Karpas-422 (cell line): ENCODE results near the gene SFSWAP. TPM values are rescaled to one million over a fixed set of nuclear protein-coding genes. Genes with fewer than 3 reads are reported as not detected.

Experiments used
- DNase-seq: peaks from one replicate; pipeline ENCODE4 v3.0.0-alpha.2; 2015
- H2AFZ ChIP-seq: fragments of 200-600 bp; sonication (generic); 2 replicates; pipeline ENCODE4 v1.6.1; 2014; ENCODE audit warnings: antibody characterized with exemption, low read length, mixed read lengths
- H3K27ac ChIP-seq: fragments of 200-600 bp; sonication (generic); 2 replicates; pipeline ENCODE4 v1.5.1; 2014; ENCODE audit warnings: mild to moderate bottlenecking, low read length, moderate library complexity
- H3K27me3 ChIP-seq: fragments of 200-600 bp; sonication (generic); 2 replicates; pipeline ENCODE4 v1.6.1; 2014; ENCODE audit warnings: low read length, mixed read lengths
- H3K36me3 ChIP-seq: fragments of 200-600 bp; sonication (generic); 2 replicates; pipeline ENCODE4 v1.6.1; 2014; ENCODE audit warnings: low read length, mixed read lengths; ENCODE audit not compliant: insufficient read depth
- H3K4me1 ChIP-seq: fragments of 200-600 bp; sonication (generic); 2 replicates; pipeline ENCODE4 v1.6.1; 2014; ENCODE audit warnings: mild to moderate bottlenecking, low read length, mixed read lengths
- H3K4me2 ChIP-seq: fragments of 200-600 bp; sonication (generic); 2 replicates; pipeline ENCODE4 v1.6.1; 2014; ENCODE audit warnings: low read length, low read depth, mild to moderate bottlenecking; ENCODE audit not compliant: poor library complexity, severe bottlenecking
- H3K4me3 ChIP-seq: fragments of 200-600 bp; sonication (generic); 2 replicates; pipeline ENCODE4 v1.5.1; 2014; ENCODE audit warnings: mild to moderate bottlenecking, antibody characterized with exemption, low read length, mixed read lengths
- H3K79me2 ChIP-seq: fragments of 200-600 bp; sonication (generic); 2 replicates; pipeline ENCODE4 v1.6.1; 2014; ENCODE audit warnings: mild to moderate bottlenecking, low read length, mixed read lengths
- H3K9ac ChIP-seq: fragments of 200-600 bp; sonication (generic); 2 replicates; pipeline ENCODE4 v1.6.0; 2014; ENCODE audit warnings: low read length
- H3K9me2 ChIP-seq: fragments of 200-600 bp; sonication (generic), shearing (Covaris generic); replicated peaks from 2 replicates; pipeline ENCODE4 v1.6.0; 2014; ENCODE audit warnings: mild to moderate bottlenecking, low read length, moderate library complexity; ENCODE audit not compliant: insufficient read depth
- H3K9me3 ChIP-seq: fragments of 300-700, 200-600 bp; sonication (generic); 2 replicates; pipeline ENCODE4 v1.6.1; 2014; ENCODE audit warnings: low read length, mixed read lengths
- H4K20me1 ChIP-seq: fragments of 200-600 bp; sonication (generic); 2 replicates; pipeline ENCODE4 v1.6.1; 2014; ENCODE audit warnings: mild to moderate bottlenecking, antibody characterized with exemption, low read length, low read depth; ENCODE audit not compliant: insufficient read depth
- total RNA-seq: library from RNA; depleted of rRNA; stranded (reverse); fragments of >200 nt; shearing (Covaris generic); gene quantifications from 2 replicates; pipeline ENCODE4 v1.2.3, GENCODE V29; 2014; ENCODE audit warnings: low replicate concordance

Gene SFSWAP
- total RNA-seq, 1 experiment from 2014 or later, result 30.0 TPM

DNA sequence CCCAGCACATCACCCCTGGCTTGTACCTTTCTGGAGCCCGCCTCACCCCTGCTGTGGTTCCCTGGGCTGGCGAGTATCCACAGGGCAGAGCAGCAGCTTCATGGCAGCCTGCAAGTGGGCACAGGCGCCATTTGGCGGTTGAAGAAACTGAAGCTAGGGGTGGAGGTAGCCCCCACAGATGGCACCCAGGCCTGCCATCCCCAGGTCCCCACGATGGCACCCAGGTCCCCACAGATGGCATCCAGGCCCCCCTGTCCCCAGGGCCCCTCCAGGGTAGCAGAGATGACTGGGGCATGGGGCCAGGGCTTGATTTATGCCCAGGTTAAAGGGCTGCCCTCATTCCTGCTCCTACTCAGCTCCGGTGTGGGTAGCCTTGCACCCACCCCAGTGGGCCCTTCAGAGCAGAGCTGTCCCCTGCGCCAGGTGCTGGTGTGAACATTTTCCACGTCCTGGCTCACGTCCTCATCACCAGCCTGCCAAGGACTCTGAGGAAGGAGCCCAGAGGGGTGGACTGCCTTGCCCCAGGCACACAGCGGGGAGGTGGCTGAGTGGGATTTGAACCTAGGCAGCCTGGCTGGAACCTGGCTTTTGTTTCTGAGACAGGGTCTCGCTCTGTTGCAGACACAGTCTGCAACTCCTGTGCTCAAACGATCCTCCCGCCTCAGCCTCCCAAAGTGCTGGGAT, 126.0 kb downstream of the SFSWAP start:
- H3K9ac ChIP-seq, result no peak overlapping the region
- no peaks in the 10 kb centered on the region for H3K79me2 ChIP-seq
- no peaks in the 10 kb centered on the region for H3K9me2 ChIP-seq
- H3K4me2 ChIP-seq, result no peak overlapping the region
- no peak for DNase-seq
- no peak overlapping the region for H3K27ac ChIP-seq
- H3K36me3 ChIP-seq, result no peaks in the 10 kb centered on the region
- no peaks in the 10 kb centered on the region for H3K27me3 ChIP-seq
- no peaks in the 10 kb centered on the region for H3K9me3 ChIP-seq
- H2AFZ ChIP-seq, result no peak overlapping the region
- no peaks in the 10 kb centered on the region for H3K4me1 ChIP-seq
- H4K20me1 ChIP-seq, result no peaks in the 10 kb centered on the region
- no peak overlapping the region for H3K4me3 ChIP-seq

DNA sequence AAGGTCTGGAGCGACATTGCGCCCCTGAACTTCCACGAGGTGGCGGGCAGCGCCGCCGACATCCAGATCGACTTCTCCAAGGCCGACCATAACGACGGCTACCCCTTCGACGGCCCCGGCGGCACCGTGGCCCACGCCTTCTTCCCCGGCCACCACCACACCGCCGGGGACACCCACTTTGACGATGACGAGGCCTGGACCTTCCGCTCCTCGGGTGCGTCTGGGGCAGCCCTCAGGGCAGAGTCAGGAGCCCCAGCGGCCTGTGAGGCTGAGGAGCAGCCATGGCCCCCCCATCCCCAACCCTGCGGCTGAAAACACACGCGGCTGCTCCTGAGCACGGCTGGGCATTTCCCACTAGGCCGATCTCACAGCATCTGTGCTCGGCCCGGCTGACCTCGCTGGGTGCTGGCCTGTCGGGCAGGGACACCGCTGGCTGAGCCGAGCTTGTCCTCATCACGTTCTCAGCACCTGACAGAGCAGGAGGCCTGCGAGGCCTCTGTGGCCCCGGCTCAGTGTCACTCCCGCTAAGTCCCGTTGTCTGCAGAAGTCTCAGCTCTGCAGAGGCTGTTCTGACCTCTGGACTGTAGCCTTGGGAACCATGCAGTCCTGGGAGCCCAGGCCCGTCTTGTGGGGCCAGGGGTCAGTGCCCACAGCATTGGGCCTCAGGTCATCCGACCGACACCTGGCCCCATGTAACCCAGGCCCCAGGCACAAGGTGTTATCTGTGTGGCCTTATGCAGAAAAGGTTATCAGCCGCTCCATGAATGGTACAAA, 129.9 kb downstream of the SFSWAP start:
- H2AFZ ChIP-seq, result no peak overlapping the region
- H3K9me3 ChIP-seq, result no peaks in the 10 kb centered on the region
- no peaks in the 10 kb centered on the region for H3K4me1 ChIP-seq
- H3K27me3 ChIP-seq, result no peaks in the 10 kb centered on the region
- H4K20me1 ChIP-seq, result no peaks in the 10 kb centered on the region
- no peaks in the 10 kb centered on the region for H3K79me2 ChIP-seq
- H3K36me3 ChIP-seq, result no peaks in the 10 kb centered on the region
- H3K27ac ChIP-seq, result no peak overlapping the region
- no peak overlapping the region for H3K4me3 ChIP-seq
- no peaks in the 10 kb centered on the region for H3K9me2 ChIP-seq
- no peak for DNase-seq
- no peak overlapping the region for H3K4me2 ChIP-seq
- no peak overlapping the region for H3K9ac ChIP-seq

DNA sequence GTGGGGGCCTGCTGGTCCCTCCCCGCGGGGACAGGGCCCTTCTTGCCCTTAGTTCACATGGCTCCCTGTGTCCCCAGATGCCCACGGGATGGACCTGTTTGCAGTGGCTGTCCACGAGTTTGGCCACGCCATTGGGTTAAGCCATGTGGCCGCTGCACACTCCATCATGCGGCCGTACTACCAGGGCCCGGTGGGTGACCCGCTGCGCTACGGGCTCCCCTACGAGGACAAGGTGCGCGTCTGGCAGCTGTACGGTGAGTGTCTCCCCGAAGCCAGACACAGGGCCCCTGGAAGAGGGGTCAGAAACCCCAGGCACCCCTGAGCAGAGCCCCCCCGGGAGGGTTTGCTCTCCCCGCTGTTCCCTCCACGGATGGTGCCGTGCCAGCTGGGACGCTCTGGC, 130.7 kb downstream of the SFSWAP start:
- H3K4me1 ChIP-seq, result no peaks in the 10 kb centered on the region
- no peak overlapping the region for H3K9ac ChIP-seq
- H3K79me2 ChIP-seq, result no peaks in the 10 kb centered on the region

DNA sequence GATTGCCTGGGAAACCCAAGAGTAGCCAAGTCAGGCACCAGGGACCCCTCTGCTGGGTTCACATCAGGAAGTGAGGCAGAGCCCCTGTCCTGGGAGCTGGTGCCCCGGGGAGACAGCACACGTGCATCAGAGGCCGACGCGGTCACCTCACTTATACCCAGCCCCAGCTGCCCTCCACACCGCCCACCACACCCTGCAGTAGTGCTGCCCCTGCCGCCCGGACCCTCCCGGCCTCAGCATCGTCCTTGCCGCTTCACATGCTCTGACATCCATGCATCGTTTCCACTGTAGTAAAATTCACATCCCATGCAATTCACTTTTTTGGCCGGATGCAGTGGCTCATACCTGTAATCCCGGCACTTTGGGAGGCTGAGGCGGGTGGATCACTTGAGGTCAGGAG, 131.3 kb downstream of the SFSWAP start:
- Histone ChIP-seq H4K20me1 (no peaks in the 10 kb centered on the region), H3K36me3 (no peaks in the 10 kb centered on the region), H3K4me3 (no peak overlapping the region), H3K4me1 (no peaks in the 10 kb centered on the region), H3K79me2 (no peaks in the 10 kb centered on the region), H3K27me3 (no peaks in the 10 kb centered on the region), H3K27ac (no peak overlapping the region), H3K9me3 (no peaks in the 10 kb centered on the region), H3K9ac (no peak overlapping the region), H3K4me2 (no peak overlapping the region), H3K9me2 (no peaks in the 10 kb centered on the region), H2AFZ (no peak overlapping the region)
- no peak for DNase-seq

More for the DNA sequence above, 130.7 kb downstream of the SFSWAP start:
- no peaks in the 10 kb centered on the region for H4K20me1 ChIP-seq
- H3K4me3 ChIP-seq, result no peak overlapping the region
- no peaks in the 10 kb centered on the region for H3K9me2 ChIP-seq
- no peaks in the 10 kb centered on the region for H3K27me3 ChIP-seq
- no peaks in the 10 kb centered on the region for H3K9me3 ChIP-seq
- H3K4me2 ChIP-seq, result no peak overlapping the region
- DNase-seq, result no peak
- H3K27ac ChIP-seq, result no peak overlapping the region
- H2AFZ ChIP-seq, result no peak overlapping the region
- H3K36me3 ChIP-seq, result no peaks in the 10 kb centered on the region

DNA sequence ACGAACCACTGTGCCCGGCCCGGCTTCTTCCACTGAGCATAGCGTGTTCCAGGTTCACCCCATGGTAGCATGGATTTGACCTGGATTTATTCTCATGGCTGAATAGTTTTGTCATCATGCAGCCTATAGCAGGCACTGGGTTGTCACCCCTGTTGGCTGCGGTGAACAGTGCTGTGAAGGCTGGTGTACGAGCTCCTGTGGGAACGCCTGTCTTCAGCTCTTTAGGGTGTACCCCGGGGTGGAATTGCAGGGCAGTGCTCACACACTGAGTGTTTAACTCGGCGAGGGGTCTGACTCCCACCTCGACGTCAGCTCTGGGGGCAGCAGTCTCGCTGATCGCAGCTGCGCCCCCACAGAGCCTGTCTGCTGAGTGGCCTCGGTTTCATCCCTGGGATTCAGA, 132.6 kb downstream of the SFSWAP start:
- H3K9me2 ChIP-seq, result no peaks in the 10 kb centered on the region
- H2AFZ ChIP-seq, result no peak overlapping the region
- H3K27ac ChIP-seq, result no peak overlapping the region
- no peak overlapping the region for H3K9ac ChIP-seq
- no peak overlapping the region for H3K4me3 ChIP-seq
- H4K20me1 ChIP-seq, result no peaks in the 10 kb centered on the region
- H3K4me1 ChIP-seq, result no peaks in the 10 kb centered on the region
- no peak for DNase-seq
- no peaks in the 10 kb centered on the region for H3K9me3 ChIP-seq
- H3K79me2 ChIP-seq, result no peaks in the 10 kb centered on the region
- no peak overlapping the region for H3K4me2 ChIP-seq
- no peaks in the 10 kb centered on the region for H3K27me3 ChIP-seq
- no peaks in the 10 kb centered on the region for H3K36me3 ChIP-seq

DNA sequence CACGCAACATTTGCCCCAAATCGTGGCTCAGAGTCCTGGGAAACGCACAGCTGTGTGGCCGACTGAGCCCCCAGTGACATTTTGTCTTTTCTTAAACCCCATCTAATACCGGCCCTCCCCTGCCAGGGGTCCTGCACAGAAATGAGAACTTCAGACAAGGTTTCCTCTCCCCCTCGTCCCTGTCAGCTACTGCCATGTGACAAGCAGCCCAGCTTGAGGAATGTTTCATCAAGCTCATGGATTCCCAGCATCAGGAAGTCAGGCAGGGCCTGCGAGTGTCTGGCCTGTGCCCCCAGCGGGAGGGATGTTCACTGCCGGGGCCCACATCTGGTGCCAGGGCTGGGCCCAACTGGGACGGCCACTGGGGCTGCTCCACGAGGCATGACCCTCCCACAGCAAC, 133.2 kb downstream of the SFSWAP start:
- no peaks in the 10 kb centered on the region for H3K4me1 ChIP-seq
- H3K9me3 ChIP-seq, result no peaks in the 10 kb centered on the region
- no peaks in the 10 kb centered on the region for H3K9me2 ChIP-seq
- no peaks in the 10 kb centered on the region for H3K36me3 ChIP-seq
- H3K4me3 ChIP-seq, result no peak overlapping the region
- no peak overlapping the region for H3K27ac ChIP-seq
- H3K9ac ChIP-seq, result no peak overlapping the region
- no peak overlapping the region for H3K4me2 ChIP-seq
- no peak overlapping the region for H2AFZ ChIP-seq
- no peaks in the 10 kb centered on the region for H4K20me1 ChIP-seq
- no peaks in the 10 kb centered on the region for H3K27me3 ChIP-seq
- DNase-seq, result no peak
- H3K79me2 ChIP-seq, result no peaks in the 10 kb centered on the region

DNA sequence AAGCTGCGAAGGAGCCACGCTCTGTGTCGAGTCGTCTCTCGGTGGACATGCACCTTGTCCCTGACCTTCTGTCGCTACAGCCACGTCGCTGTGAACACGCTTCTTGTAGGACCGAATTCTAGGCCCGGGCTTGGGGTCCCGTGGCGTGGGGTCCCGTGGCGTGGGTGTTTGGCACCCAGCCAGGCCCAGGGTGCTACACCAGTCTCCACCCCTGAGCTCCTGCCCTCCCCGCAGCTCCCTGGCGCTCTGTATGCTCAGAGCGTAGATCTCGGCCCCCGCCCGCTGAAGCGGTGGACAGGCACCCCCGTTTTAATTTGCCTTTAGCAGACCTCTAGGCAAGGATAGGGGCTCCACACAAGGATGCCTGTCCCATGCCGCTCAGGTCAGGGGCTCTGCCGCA, 133.8 kb downstream of the SFSWAP start:
- DNase-seq, result no peak
- H3K4me3 ChIP-seq, result no peak overlapping the region
- H3K36me3 ChIP-seq, result no peaks in the 10 kb centered on the region
- no peak overlapping the region for H3K4me2 ChIP-seq
- no peaks in the 10 kb centered on the region for H3K9me3 ChIP-seq
- H3K79me2 ChIP-seq, result no peaks in the 10 kb centered on the region
- no peaks in the 10 kb centered on the region for H3K27me3 ChIP-seq
- H3K9ac ChIP-seq, result no peak overlapping the region
- H3K27ac ChIP-seq, result no peak overlapping the region
- H2AFZ ChIP-seq, result no peak overlapping the region
- no peaks in the 10 kb centered on the region for H4K20me1 ChIP-seq
- H3K9me2 ChIP-seq, result no peaks in the 10 kb centered on the region
- no peaks in the 10 kb centered on the region for H3K4me1 ChIP-seq

DNA sequence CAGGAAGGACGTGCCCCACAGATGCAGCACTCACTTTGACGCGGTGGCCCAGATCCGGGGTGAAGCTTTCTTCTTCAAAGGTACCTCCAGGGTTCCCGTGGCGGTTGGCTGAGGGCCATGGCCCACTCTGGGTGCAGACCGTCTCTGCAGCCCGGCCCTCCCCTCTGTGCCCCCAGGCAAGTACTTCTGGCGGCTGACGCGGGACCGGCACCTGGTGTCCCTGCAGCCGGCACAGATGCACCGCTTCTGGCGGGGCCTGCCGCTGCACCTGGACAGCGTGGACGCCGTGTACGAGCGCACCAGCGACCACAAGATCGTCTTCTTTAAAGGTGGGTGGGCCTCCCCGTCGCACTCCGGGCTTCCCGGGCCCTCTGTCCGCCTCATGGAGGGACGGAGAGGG, 134.2 kb downstream of the SFSWAP start:
- no peak for DNase-seq
- Histone ChIP-seq H3K9me3 (no peaks in the 10 kb centered on the region), H3K4me3 (no peak overlapping the region), H3K27me3 (no peaks in the 10 kb centered on the region), H3K27ac (no peak overlapping the region), H3K4me2 (no peak overlapping the region), H3K36me3 (no peaks in the 10 kb centered on the region), H3K9ac (no peak overlapping the region), H2AFZ (no peak overlapping the region), H3K4me1 (no peaks in the 10 kb centered on the region), H4K20me1 (no peaks in the 10 kb centered on the region), H3K9me2 (no peaks in the 10 kb centered on the region), H3K79me2 (no peaks in the 10 kb centered on the region)
